Thoracic aorta (tissue), 2 donors: ENCODE measurements around the gene ADAMTSL3. TPM values are rescaled to one million over a fixed set of nuclear protein-coding genes. Genes with fewer than 3 reads are reported as not detected.

ENCODE experiments used
- ATAC-seq: fragments of 150-250 bp; one replicate; pipeline ENCODE4 v1.8.0; 2017; ENCODE audit warnings: low read depth; ENCODE audit not compliant: insufficient number of reproducible peaks, low FRiP score
- DNase-seq: peaks from one replicate; pipeline ENCODE4 v3.0.0-alpha.2; 2020; ENCODE audit warnings: low spot score
- H3K27ac ChIP-seq, 2 donors: fragments of 200-600 bp; sonication (generic); 1 replicate in 1 of 2; 2 replicates in 1 of 2; pipeline ENCODE4 v1.5.1; 2016; ENCODE audit warnings: mild to moderate bottlenecking in 2 of 2, moderate library complexity in 2 of 2
- H3K27me3 ChIP-seq: fragments of 200-600 bp; sonication (generic); replicated peaks from 2 replicates; pipeline ENCODE4 v1.6.0; 2016; ENCODE audit warnings: mild to moderate bottlenecking; ENCODE audit not compliant: insufficient read depth
- H3K36me3 ChIP-seq: fragments of 200-600 bp; sonication (generic); one replicate; pipeline ENCODE4 v1.5.1; 2016
- H3K4me1 ChIP-seq, 2 donors: fragments of 200-600 bp; sonication (generic); 1 replicate in 1 of 2; 2 replicates in 1 of 2; pipeline versions ENCODE4 v1.5.1 to v1.6.0; 2016; ENCODE audit warnings: low read depth in 2 of 2, mild to moderate bottlenecking in 1 of 2; ENCODE audit not compliant: control insufficient read depth in 1 of 2
- H3K4me3 ChIP-seq: fragments of 200-600 bp; sonication (generic); 2 replicates; pipeline ENCODE4 v1.5.1; 2016; ENCODE audit warnings: mild to moderate bottlenecking
- H3K9me3 ChIP-seq: fragments of 200-600 bp; sonication (generic); 2 replicates; pipeline ENCODE4 v1.5.1; 2016
- CTCF ChIP-seq: fragments of 200-600 bp; sonication (generic); IDR thresholded peaks from one replicate; pipeline ENCODE4 v1.5.1; 2019; ENCODE audit warnings: antibody characterized with exemption
- total RNA-seq, 2 donors: library from RNA; depleted of rRNA; stranded (reverse); fragments of >200 nt; gene quantifications; one replicate each; pipeline versions ENCODE4 v1.1.0 to v1.2.3, GENCODE V29; 2016

ADAMTSL3 gene
- total RNA-seq, 2 donors from 2014 or later: 41.4 to 45.4 TPM

- peaks cover 2% of the 10 kb centered on the region for H3K36me3 ChIP-seq
- H3K27ac ChIP-seq: peak overlapping the region; percentile 57 to 78
- H3K27me3 ChIP-seq: no peaks in the 10 kb centered on the region
- DNase-seq (no peak), ATAC-seq (no peak)
- H3K4me3 ChIP-seq: no peak overlapping the region
- peaks cover 9 to 35% of the 10 kb centered on the region in 2 donors for H3K4me1 ChIP-seq
- no peaks in the 10 kb centered on the region for H3K9me3 ChIP-seq
- no peak for TF ChIP-seq CTCF
Observed at GRCh38 chr15:83929619-83930018, 275.7 kb downstream of the ADAMTSL3 start.

- no peak overlapping the region for H3K4me3 ChIP-seq
- H3K9me3 ChIP-seq: no peaks in the 10 kb centered on the region
- peaks cover 9 to 30% of the 10 kb centered on the region in 2 donors for H3K4me1 ChIP-seq
- ATAC-seq (no peak), DNase-seq (no peak)
- H3K27ac ChIP-seq: peak overlapping the region; percentile 57 to 78
- no peak for TF ChIP-seq CTCF
- no peaks in the 10 kb centered on the region for H3K27me3 ChIP-seq
- no peaks in the 10 kb centered on the region for H3K36me3 ChIP-seq
Observed at GRCh38 chr15:83930392-83931212, 276.7 kb downstream of the ADAMTSL3 start.

- ATAC-seq: no peak
- no peak for TF ChIP-seq CTCF
- no peak overlapping the region for H3K4me3 ChIP-seq
- H3K9me3 ChIP-seq: no peaks in the 10 kb centered on the region
- peaks cover 9 to 18% of the 10 kb centered on the region in 2 donors for H3K4me1 ChIP-seq
- no peaks in the 10 kb centered on the region for H3K36me3 ChIP-seq
- no peak for DNase-seq
- no peak overlapping the region for H3K27ac ChIP-seq
- no peaks in the 10 kb centered on the region for H3K27me3 ChIP-seq
Observed at GRCh38 chr15:83935774-83936173, 281.9 kb downstream of the ADAMTSL3 start.

GRCh38 chr15:83940136-83940535 is 286.2 kb downstream of the ADAMTSL3 start:
- ATAC-seq (no peak), DNase-seq (no peak)
- Histone ChIP-seq H3K4me3 (no peak overlapping the region), H3K27me3 (no peaks in the 10 kb centered on the region), H3K9me3 (no peaks in the 10 kb centered on the region), H3K36me3 (peaks cover 3% of the 10 kb centered on the region), H3K4me1 (no peaks in the 10 kb centered on the region), H3K27ac (no peak overlapping the region)
- TF ChIP-seq CTCF: no peak

- no peak for DNase-seq
- H3K27ac ChIP-seq: no peak overlapping the region
Observed at GRCh38 chr15:83943043-83943442, 289.1 kb downstream of the ADAMTSL3 start.

More at GRCh38 chr15:83943043-83943442, 289.1 kb downstream of the ADAMTSL3 start:
- no peaks in the 10 kb centered on the region for H3K27me3 ChIP-seq
- no peak overlapping the region for H3K4me3 ChIP-seq
- no peaks in the 10 kb centered on the region for H3K4me1 ChIP-seq
- no peak for TF ChIP-seq CTCF
- ATAC-seq: no peak
- H3K9me3 ChIP-seq: no peaks in the 10 kb centered on the region
- peaks cover 14% of the 10 kb centered on the region for H3K36me3 ChIP-seq
